H1 (cell line): ENCODE data around the gene PLEKHA5. TPM values are rescaled to one million over a fixed set of nuclear protein-coding genes. Genes with fewer than 3 reads are reported as not detected.

Source experiments
- CTCF ChIA-PET: fragments of 300-600 bp; sonication (Branson Sonifier 250); formaldehyde crosslinking; loops from one replicate; lab custom pipeline; 2021; ENCODE audit not compliant: partially characterized antibody; lab: Charles Lee
- POLR2A ChIA-PET: fragments of 300-600 bp; sonication (Branson Sonifier 250); formaldehyde crosslinking; loops from one replicate; lab custom pipeline; 2021; ENCODE audit warnings: inconsistent platforms; ENCODE audit not compliant: partially characterized antibody; lab: Charles Lee
- DNase-seq, 2 experiments: peaks; one replicate each; pipeline versions ENCODE4 v3.0.0 to v3.0.0-alpha.2; 2010 to 2022; ENCODE audit warnings: low spot score in 2 of 2, low read depth in 1 of 2, mixed read lengths in 1 of 2
- FAIRE-seq: peaks from 2 replicates; lab custom pipeline; 2011; peaks lifted over from hg19 to GRCh38; lab: Jason Lieb, UNC
- H2AFZ ChIP-seq: 2 replicates; pipeline ENCODE4 v1.8.1; 2012; ENCODE audit warnings: low read length, inconsistent platforms
- H2AK5ac ChIP-seq: 2 replicates; pipeline ENCODE4 v1.6.1; 2013; ENCODE audit warnings: low read depth, low read length
- H2BK120ac ChIP-seq: replicated peaks from 2 replicates; pipeline ENCODE3; 2013; ENCODE audit warnings: low read depth, low read length, inconsistent platforms
- H2BK12ac ChIP-seq: 2 replicates; pipeline ENCODE4 v1.6.1; 2013; ENCODE audit warnings: low read depth, low read length
- H2BK15ac ChIP-seq: 2 replicates; pipeline ENCODE4 v1.6.1; 2013; ENCODE audit warnings: low read length
- H2BK20ac ChIP-seq: 2 replicates; pipeline ENCODE4 v1.6.1; 2013; ENCODE audit warnings: low read length
- H2BK5ac ChIP-seq: 2 replicates; pipeline ENCODE4 v1.6.1; 2013; ENCODE audit warnings: low read depth, low read length
- H3K14ac ChIP-seq: 2 replicates; pipeline ENCODE4 v1.6.1; 2013; ENCODE audit warnings: inconsistent platforms; ENCODE audit not compliant: insufficient read length
- H3K18ac ChIP-seq: 2 replicates; pipeline ENCODE4 v1.6.1; 2013; ENCODE audit warnings: low read length; ENCODE audit errors: extremely low read depth
- H3K23ac ChIP-seq: 2 replicates; pipeline ENCODE4 v1.6.1; 2013; ENCODE audit warnings: inconsistent platforms; ENCODE audit not compliant: insufficient read length
- H3K23me2 ChIP-seq: 2 replicates; pipeline ENCODE4 v1.6.1; 2013; ENCODE audit warnings: low read depth, low read length
- H3K27ac ChIP-seq: 2 replicates; pipeline ENCODE4 v1.6.1; 2011; ENCODE audit warnings: low read depth, low read length, inconsistent platforms
- H3K27me3 ChIP-seq, 4 experiments: replicated peaks in 1 of 4; 1 replicate in 1 of 4; 2 replicates in 3 of 4; pipeline versions ENCODE4 v1.6.1 to v1.8.1; 2011 to 2013; ENCODE audit warnings: low read length in 3 of 4, mild to moderate bottlenecking in 3 of 4, inconsistent platforms in 2 of 4, mixed read lengths in 2 of 4, moderate library complexity in 1 of 4; ENCODE audit not compliant: control insufficient read depth in 3 of 4, insufficient read depth in 3 of 4; ENCODE audit errors: extremely low read depth in 1 of 4
- H3K36me3 ChIP-seq, 4 experiments: 2 replicates each; pipeline versions ENCODE4 v1.6.1 to v1.8.1; 2011 to 2013; ENCODE audit warnings: mild to moderate bottlenecking in 4 of 4, low read length in 3 of 4, moderate library complexity in 2 of 4, control low read depth in 1 of 4, inconsistent platforms in 1 of 4; ENCODE audit not compliant: insufficient read depth in 4 of 4, control insufficient read depth in 2 of 4
- H3K4ac ChIP-seq: replicated peaks from 2 replicates; pipeline ENCODE3; 2013; ENCODE audit warnings: low read length, low read depth, mixed read lengths, inconsistent platforms; ENCODE audit not compliant: insufficient read length
- H3K4me1 ChIP-seq, 4 experiments: replicated peaks in 1 of 4; 1 replicate in 1 of 4; 2 replicates in 3 of 4; pipeline versions ENCODE4 v1.6.1 to v1.8.1; 2011 to 2013; ENCODE audit warnings: low read length in 3 of 4, inconsistent platforms in 2 of 4, mixed read lengths in 1 of 4; ENCODE audit not compliant: insufficient read depth in 4 of 4, control insufficient read depth in 3 of 4
- H3K4me2 ChIP-seq, 2 experiments: 2 replicates each; pipeline versions ENCODE4 v1.6.1 to v1.8.1; 2011 to 2013; ENCODE audit warnings: low read depth in 2 of 2, low read length in 2 of 2, control low read depth in 1 of 2, inconsistent platforms in 1 of 2, mild to moderate bottlenecking in 1 of 2; ENCODE audit not compliant: insufficient read depth in 1 of 2
- H3K4me3 ChIP-seq, 4 experiments: fragments of 200-600, 300-600 bp in 1 of 4; sonication (generic), shearing (Covaris generic), sonication (Bioruptor Twin) in 1 of 4; 2 replicates each; pipeline versions ENCODE4 v1.5.1 to v1.8.1; 2011 to 2016; ENCODE audit warnings: low read length in 4 of 4, low read depth in 3 of 4, control low read depth in 2 of 4, inconsistent platforms in 2 of 4, mild to moderate bottlenecking in 2 of 4, mixed read lengths in 1 of 4, moderate library complexity in 1 of 4; ENCODE audit not compliant: insufficient read depth in 2 of 4; ENCODE audit errors: extremely low read depth in 1 of 4
- H3K56ac ChIP-seq: replicated peaks from 2 replicates; pipeline ENCODE3; 2013; ENCODE audit warnings: low read depth, mild to moderate bottlenecking, mixed read lengths, low read length, inconsistent platforms; ENCODE audit not compliant: insufficient read length
- H3K79me1 ChIP-seq: 2 replicates; pipeline ENCODE4 v1.6.1; 2013; ENCODE audit warnings: low read depth, low read length, control low read depth
- H3K79me2 ChIP-seq, 2 experiments: 2 replicates each; pipeline versions ENCODE4 v1.6.1 to v1.8.1; 2012 to 2013; ENCODE audit warnings: low read length in 2 of 2, mild to moderate bottlenecking in 2 of 2, inconsistent platforms in 1 of 2; ENCODE audit not compliant: insufficient read depth in 2 of 2, control insufficient read depth in 1 of 2
- H3K9ac ChIP-seq, 4 experiments: replicated peaks in 1 of 4; 1 replicate in 1 of 4; 2 replicates in 3 of 4; pipeline versions ENCODE4 v1.6.1 to v1.8.1; 2011 to 2013; ENCODE audit warnings: low read depth in 3 of 4, low read length in 3 of 4, control low read depth in 2 of 4, mild to moderate bottlenecking in 2 of 4, moderate library complexity in 2 of 4, inconsistent platforms in 1 of 4; ENCODE audit errors: extremely low read depth in 1 of 4
- H3K9me3 ChIP-seq, 2 experiments: 2 replicates each; pipeline versions ENCODE4 v1.6.1 to v1.8.1; 2012 to 2013; ENCODE audit warnings: mild to moderate bottlenecking in 2 of 2, moderate library complexity in 2 of 2, control low read depth in 1 of 2, inconsistent platforms in 1 of 2, low read depth in 1 of 2, low read length in 1 of 2, mixed read lengths in 1 of 2; ENCODE audit not compliant: insufficient read depth in 2 of 2
- H4K20me1 ChIP-seq, 2 experiments: replicated peaks in 1 of 2; 2 replicates each; pipeline versions ENCODE3 to v1.8.1; 2011 to 2013; ENCODE audit warnings: inconsistent platforms in 2 of 2, low read length in 2 of 2, mild to moderate bottlenecking in 1 of 2; ENCODE audit not compliant: insufficient read depth in 2 of 2, control insufficient read depth in 1 of 2
- H4K5ac ChIP-seq: 2 replicates; pipeline ENCODE4 v1.6.1; 2013; ENCODE audit warnings: low read length, low read depth, mixed read lengths, inconsistent platforms; ENCODE audit not compliant: insufficient read length
- H4K8ac ChIP-seq: 2 replicates; pipeline ENCODE4 v1.8.0; 2013; ENCODE audit warnings: mild to moderate bottlenecking, moderate library complexity, low read length, inconsistent platforms; ENCODE audit not compliant: insufficient read depth; ENCODE audit errors: extremely low read depth
- H4K91ac ChIP-seq: replicated peaks from 2 replicates; pipeline ENCODE3; 2013; ENCODE audit warnings: low read length, mixed read lengths, inconsistent platforms; ENCODE audit not compliant: insufficient read length
- CBX8 ChIP-seq: fragments of 300-800, 300-1000 bp; sonication (generic); IDR thresholded peaks from 2 replicates; pipeline ENCODE4 v1.7.1; 2016; ENCODE audit warnings: low read depth, low read length, borderline replicate concordance
- WGBS, 2 experiments: shearing (Covaris generic) in 1 of 2; methylation state at CpG; one replicate each; pipeline versions ENCODE4 v1.1.6 to v1.1.7; 2013 to 2015; ENCODE audit warnings: low lambda C conversion rate in 2 of 2, mixed read lengths in 2 of 2, inconsistent platforms in 1 of 2, low coverage in 1 of 2, missing lambda C conversion rate in 1 of 2; ENCODE audit not compliant: insufficient replicate concordance in 2 of 2, insufficient coverage in 1 of 2, insufficient read length in 1 of 2; ENCODE audit errors: extremely low coverage in 1 of 2, missing lambda C conversion rate in 1 of 2; 5-methylcytosine and 5-hydroxymethylcytosine counted together
- polyA plus RNA-seq, 7 experiments: library from polyadenylated mRNA; depleted of rRNA in 3 of 7; stranded (reverse) in 5 of 7; unstranded in 2 of 7; fragments of >200 nt in 5 of 7; fragments of 200-250 nt in 2 of 7; gene quantifications; 1 replicate in 5 of 7; 2 replicates in 1 of 7; 4 replicates in 1 of 7; pipeline versions ENCODE4 v1.2.1 to v1.2.3, GENCODE V29; 2011 to 2013; ENCODE audit warnings: missing spikeins in 2 of 7, mixed read lengths in 2 of 7
- total RNA-seq: library from RNA; stranded (reverse); fragmentation: NEBNext Ultra II Directional; extraction: Animal tissue kit (Norgen Biotek cat#: 25700); gene quantifications from 2 replicates; pipeline ENCODE4 v1.2.1, GENCODE V29; 2021

Gene PLEKHA5
- total and polyA plus RNA-seq, 2 of the 8 experiments (the other 6 are each of a cell fraction or from before 2014, with no cell fraction given) = 17.2 to 66.1 TPM

DNA sequence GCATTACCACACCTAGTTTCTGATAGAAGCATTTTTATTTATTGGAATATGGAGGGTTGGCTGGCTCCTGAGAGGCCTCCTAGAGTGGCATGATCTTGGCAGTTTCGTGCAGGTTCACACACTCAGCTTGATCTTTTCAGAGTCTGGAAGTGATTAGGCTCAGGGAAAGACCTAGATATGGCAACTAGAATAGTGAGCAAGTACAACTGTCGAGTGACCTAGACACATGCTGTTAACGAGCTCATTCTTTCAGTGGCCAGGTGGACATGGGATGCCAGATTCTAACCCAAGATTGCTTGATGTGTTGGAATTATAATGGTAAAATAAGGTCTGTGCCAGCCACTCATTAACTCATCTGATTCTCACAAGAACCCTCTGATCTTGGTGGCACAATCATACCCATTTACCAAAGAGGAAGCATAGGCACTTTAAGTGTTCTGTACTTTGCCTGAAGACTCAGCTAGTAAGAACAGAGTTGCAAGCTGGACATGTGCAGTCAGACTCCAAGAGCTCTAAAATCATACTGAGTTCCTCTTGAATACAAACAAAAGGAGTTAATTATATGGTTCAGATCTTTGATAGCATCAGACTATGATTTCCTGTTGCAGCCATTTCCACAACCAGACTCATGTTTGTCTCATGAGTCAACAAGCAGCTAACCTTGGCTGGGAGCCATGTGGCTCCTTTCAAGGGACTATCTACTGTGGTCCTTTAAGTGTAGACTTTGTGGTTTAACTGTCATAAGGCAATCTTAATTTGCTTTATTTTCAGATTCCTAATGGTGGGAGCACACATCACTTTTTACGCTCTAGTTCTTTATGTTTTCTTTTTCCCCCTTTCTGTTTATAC is 144.2 kb downstream of the PLEKHA5 start:
- WGBS, 2 experiments = 92% methylated on average over 4 of the region's 4 CpGs; no CpG with 5 or more reads in 1 of the 2 experiments
- Histone ChIP-seq H3K23ac (no peak overlapping the region), H3K36me3 (peaks cover 2 to 56% (median 19%) of the 10 kb centered on the region in 4 experiments), H3K23me2 (no peaks in the 10 kb centered on the region), H3K79me2 (no peaks in the 10 kb centered on the region), H3K4ac (no peak overlapping the region), H2BK120ac (no peak overlapping the region), H4K20me1 (no peaks in the 10 kb centered on the region), H2AFZ (no peak overlapping the region), H2AK5ac (no peak overlapping the region), H3K56ac (no peak overlapping the region), H4K91ac (no peak overlapping the region), H3K4me1 (no peaks in the 10 kb centered on the region), H4K8ac (no peak overlapping the region), H3K79me1 (no peaks in the 10 kb centered on the region), H3K27ac (no peak overlapping the region), H3K27me3 (no peaks in the 10 kb centered on the region), H3K4me3 (no peak overlapping the region), H4K5ac (no peak overlapping the region), H2BK15ac (no peak overlapping the region), H3K9me3 (no peaks in the 10 kb centered on the region), H2BK12ac (no peak overlapping the region), H3K18ac (no peak overlapping the region), H3K9ac (no peak overlapping the region), H3K14ac (no peak overlapping the region), H2BK20ac (no peak overlapping the region), H2BK5ac (no peak overlapping the region), H3K4me2 (no peak overlapping the region)
- CTCF ChIA-PET = interaction anchor here (0.9 to 1.4 kb wide), 3 partner anchors 10 to 56 kb away, joined by 3 to 5 read pairs (median 4); no protein-coding TSS in a partner anchor
- DNase-seq = no peak
- no peak for FAIRE-seq
- POLR2A ChIA-PET = no interaction called here
- no peak for TF ChIP-seq CBX8
